K562 (cell line): ENCODE results near the gene GOLGA8A. TPM values are rescaled to one million over a fixed set of nuclear protein-coding genes. Genes with fewer than 3 reads are reported as not detected.

Experiments
- AFF4 ChIP-seq: sonication (generic); formaldehyde crosslinking; IDR thresholded peaks from 2 replicates; pipeline ENCODE4 v1.8.0; 2023; ENCODE audit warnings: mild to moderate bottlenecking, missing genetic modification reagents
- C11orf30 ChIP-seq: fragments of 450-650 bp; IDR thresholded peaks from 2 replicates; pipeline ENCODE4 v1.6.1; 2016; ENCODE audit warnings: low read depth, mild to moderate bottlenecking
- FOXJ2 ChIP-seq: fragments of 200-800 bp; sonication (Bioruptor generic); IDR thresholded peaks from 2 replicates; pipeline ENCODE4 v1.6.1; 2016; ENCODE audit warnings: missing genetic modification characterization, missing compliant biosample characterization
- KDM5B ChIP-seq: fragments of 200-600 bp; sonication (generic); IDR thresholded peaks from 2 replicates; pipeline ENCODE4 v1.6.1; 2012; ENCODE audit warnings: low read depth, mild to moderate bottlenecking, moderate library complexity, low read length, control low read depth, inconsistent platforms; ENCODE audit not compliant: insufficient replicate concordance
- RAD51 ChIP-seq: fragments of 450-650 bp; IDR thresholded peaks from 2 replicates; pipeline ENCODE4 v1.7.1; 2016; ENCODE audit warnings: low read depth, mild to moderate bottlenecking, borderline replicate concordance
- RBM17 ChIP-seq: fragments of 200-400 bp; formaldehyde crosslinking; IDR thresholded peaks from 2 replicates; pipeline ENCODE4 v1.6.1; 2017; ENCODE audit warnings: low read depth, mild to moderate bottlenecking, low read length, borderline replicate concordance
- ZBTB40 ChIP-seq, 2 experiments: fragments of 450-650 bp in 1 of 2; sonication (generic) in 1 of 2; formaldehyde crosslinking in 1 of 2; IDR thresholded peaks; 2 replicates each; pipeline versions ENCODE4 v1.7.1 to v1.9.0; 2016 to 2022; ENCODE audit warnings: inconsistent platforms in 1 of 2, mild to moderate bottlenecking in 1 of 2, missing genetic modification reagents in 1 of 2
- polyA plus RNA-seq, 8 experiments: library from polyadenylated mRNA; depleted of rRNA in 4 of 8; stranded (reverse) in 5 of 8; unstranded in 3 of 8; fragments of >200 nt; fragmentation: Nextera tagmentation in 2 of 8; fragmentation: Illumina TruSeq in 1 of 8; extraction: Ambion mirVana in 2 of 8; extraction: Trizol in 1 of 8; gene quantifications; 2 replicates each; pipeline versions ENCODE4 v1.2.1 to v1.2.3, GENCODE V29; 2011 to 2014; ENCODE audit warnings: inconsistent platforms in 1 of 8, missing spikeins in 1 of 8
- total RNA-seq, 7 experiments: library from RNA; depleted of rRNA in 6 of 7; stranded (reverse); fragments of >200 nt in 6 of 7; fragmentation: Illumina TruSeq in 2 of 7; extraction: Trizol in 2 of 7; gene quantifications; 2 replicates each; pipeline versions ENCODE4 v1.2.1 to v1.2.3, GENCODE V29; 2011 to 2021; ENCODE audit warnings: low replicate concordance in 1 of 7

The GOLGA8A gene
- total and polyA plus RNA-seq, 9 of the 15 experiments (the other 6 are each of a cell fraction or from before 2014, with no cell fraction given) = 11.2 to 191 (median 56.3) TPM

DNA sequence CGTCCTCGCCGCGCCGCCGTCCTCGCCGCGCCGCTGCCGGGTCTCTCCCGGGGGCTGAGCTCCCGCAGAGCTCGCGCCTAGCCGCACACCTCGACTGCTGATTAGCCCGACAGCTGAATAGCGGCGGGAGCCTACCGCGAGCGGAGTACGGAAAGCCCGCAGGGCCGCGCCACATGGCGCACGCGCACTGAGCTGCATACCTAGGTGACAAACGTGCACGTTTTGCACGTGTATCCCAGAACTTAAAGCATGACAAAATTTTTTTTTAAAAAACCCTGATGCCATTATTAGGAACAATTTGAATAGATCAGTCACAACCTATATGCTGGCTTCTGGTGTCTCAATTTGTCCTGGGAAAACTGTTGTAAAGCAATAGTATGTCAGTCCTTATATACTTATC is at the start of gene GOLGA8A (continued):
- TF ChIP-seq RBM17 = no peak
- no peak for TF ChIP-seq RAD51
- TF ChIP-seq C11orf30 = no peak
- no peak for TF ChIP-seq ZBTB40 (IDR thresholded peaks at IDR 0.05)
- no peak for TF ChIP-seq ZBTB40 (CRISPR knock-in tag; IDR thresholded peaks at IDR 0.05)
- TF ChIP-seq FOXJ2 = no peak
- TF ChIP-seq KDM5B = peak; percentile 42
- TF ChIP-seq AFF4 = no peak
